NCI-H2107 (cell line): ENCODE data around the gene KLLN.
"Not testable (repeated sequence)": the region's sequence is repeated elsewhere in the genome, so short reads cannot be mapped to it uniquely, and the experiment has no call there.

Experiments
- DNase-seq: peaks from one replicate; lab custom pipeline; 2025; lab: John Stamatoyannopoulos, UW

KLLN gene

DNA sequence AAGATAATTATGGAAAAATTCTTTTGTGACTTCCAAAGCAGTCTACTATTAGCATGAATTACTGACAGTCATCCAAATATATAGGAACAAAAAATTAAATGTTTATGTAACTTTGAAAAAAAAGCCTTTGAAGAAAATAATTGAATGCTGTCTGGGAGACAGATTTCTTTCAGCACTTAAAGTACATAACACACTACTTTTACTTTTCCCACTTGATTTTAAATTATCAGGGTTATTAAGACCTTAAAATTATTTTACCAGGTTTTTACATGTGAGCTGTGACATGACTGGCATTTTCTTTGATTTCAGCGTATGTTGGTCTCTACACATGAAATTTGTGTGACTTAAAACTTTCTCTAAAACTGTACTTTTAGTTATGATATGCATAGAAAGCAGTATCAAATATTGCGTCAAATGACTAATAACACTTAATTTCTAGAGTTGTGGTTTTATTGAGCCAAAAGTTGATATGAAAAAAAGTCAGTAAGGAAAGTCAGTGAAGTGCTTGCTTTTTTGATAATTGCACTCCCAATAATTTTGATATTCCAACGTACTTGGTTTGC is 3.2 kb upstream of the KLLN start:
- no peak for DNase-seq

- DNase-seq: no peak
Observed at GRCh38 chr10:87865241-87865881, 2.0 kb upstream of the KLLN start.

DNA sequence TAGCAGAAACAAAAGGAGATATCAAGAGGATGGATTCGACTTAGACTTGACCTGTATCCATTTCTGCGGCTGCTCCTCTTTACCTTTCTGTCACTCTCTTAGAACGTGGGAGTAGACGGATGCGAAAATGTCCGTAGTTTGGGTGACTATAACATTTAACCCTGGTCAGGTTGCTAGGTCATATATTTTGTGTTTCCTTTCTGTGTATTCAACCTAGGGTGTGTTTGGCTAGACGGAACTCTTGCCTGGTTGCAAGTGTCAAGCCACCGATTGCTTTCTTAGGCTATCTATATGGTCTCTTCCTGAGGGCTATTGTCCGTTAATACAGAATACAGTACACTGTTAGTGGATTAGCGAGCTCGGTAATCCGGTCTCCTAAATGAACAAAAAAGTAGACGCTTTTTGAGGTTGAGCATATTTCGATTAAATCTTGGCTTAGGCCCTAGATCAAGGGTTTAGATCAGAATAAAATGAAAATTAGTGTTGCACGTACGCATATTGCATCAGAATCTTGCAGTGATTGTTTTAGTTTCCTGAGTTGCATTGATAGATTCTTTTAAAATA is 1.2 kb upstream of the KLLN start:
- no peak for DNase-seq

GRCh38 chr10:87863951-87864495 is 690 bp upstream of the KLLN start:
- DNase-seq: not testable (repeated sequence)

- DNase-seq: no peak
Observed at GRCh38 chr10:87862679-87863052, 667 bp downstream of the KLLN start.

- peak; percentile 65 for DNase-seq
Observed at GRCh38 chr10:87861953-87862678, 1.2 kb downstream of the KLLN start.

- DNase-seq: no peak
Observed at GRCh38 chr10:87861566-87861952, 1.8 kb downstream of the KLLN start.

DNA sequence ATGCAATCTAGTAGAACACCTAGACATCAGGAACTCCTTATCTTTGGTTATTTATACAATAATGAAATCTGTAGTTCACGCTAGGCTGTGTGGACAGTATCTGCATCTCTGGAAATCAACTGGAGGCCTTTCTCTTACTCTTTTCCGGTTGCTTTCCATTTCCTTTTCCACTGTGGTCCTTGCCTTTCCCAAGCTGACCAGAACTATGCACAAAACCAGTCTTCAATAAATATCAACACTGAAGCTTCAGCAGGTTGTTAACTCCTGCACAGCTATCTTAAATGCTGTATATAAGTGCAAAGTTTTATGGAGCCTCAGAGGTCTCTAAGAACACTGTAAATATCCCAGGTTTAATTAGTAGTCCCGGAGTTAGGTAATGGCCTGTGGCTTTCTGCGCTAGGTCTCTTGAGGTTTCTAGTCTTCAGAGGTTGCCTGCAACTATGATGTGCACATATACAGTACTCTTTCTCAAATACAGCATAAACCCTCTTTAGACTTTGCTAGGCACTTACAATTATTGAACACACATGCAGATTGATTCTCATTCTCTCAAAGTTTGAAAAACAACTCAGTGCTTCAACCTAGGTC is 2.4 kb downstream of the KLLN start:
- DNase-seq: no peak

DNA sequence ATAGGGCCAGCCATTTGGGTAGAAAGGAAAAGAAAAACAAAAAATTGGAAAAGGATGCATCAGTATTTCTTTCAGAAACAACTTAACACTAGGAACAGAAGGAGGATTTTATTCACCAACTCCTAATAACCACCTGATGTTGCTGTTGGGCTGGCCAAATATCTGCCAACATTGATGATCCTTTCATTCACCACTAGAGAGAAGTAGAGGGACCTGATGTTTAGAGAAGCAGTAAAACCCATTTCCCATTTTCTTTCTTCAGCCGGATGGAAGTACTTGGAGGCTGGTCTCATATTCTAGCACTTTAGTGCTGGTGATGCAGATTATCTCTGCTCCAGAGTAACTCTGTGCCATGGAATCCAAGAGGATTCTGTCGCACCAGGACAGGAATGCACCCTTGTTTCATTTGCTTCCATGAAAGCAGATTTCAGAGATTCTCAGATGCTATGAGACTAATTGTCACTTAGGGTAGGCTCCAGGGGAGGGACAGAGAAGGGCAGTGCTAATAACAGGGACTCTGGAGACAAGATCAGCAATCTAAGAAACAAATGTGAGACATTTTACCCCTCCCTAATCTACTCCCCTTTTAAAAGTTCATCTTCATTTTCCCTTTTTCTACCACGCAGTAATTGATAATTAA is 3.1 kb downstream of the KLLN start:
- DNase-seq: no peak

- not testable (repeated sequence) for DNase-seq
Observed at GRCh38 chr10:87855665-87856064, 7.7 kb downstream of the KLLN start.

- DNase-seq: not testable (repeated sequence)
Observed at GRCh38 chr10:87855247-87855646, 8.1 kb downstream of the KLLN start.

DNA sequence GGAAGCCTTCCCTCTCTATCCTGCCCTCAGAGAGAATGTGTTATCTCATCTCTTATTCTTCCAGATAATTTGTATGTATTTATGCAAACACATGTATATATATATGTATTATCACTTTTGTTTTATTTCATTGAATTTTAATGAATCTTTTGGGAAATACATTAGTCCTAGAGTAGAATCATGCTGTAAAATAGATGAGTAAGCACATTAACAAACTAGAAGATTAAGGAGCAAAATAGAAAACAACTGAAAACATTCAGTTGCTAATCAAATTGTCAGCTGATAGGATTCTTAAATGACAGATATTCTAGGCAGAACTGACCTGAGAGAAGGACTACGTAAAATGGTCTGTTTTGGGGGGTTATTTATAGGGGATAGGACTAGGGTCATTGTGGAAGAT is 11.2 kb downstream of the KLLN start:
- DNase-seq: no peak

DNA sequence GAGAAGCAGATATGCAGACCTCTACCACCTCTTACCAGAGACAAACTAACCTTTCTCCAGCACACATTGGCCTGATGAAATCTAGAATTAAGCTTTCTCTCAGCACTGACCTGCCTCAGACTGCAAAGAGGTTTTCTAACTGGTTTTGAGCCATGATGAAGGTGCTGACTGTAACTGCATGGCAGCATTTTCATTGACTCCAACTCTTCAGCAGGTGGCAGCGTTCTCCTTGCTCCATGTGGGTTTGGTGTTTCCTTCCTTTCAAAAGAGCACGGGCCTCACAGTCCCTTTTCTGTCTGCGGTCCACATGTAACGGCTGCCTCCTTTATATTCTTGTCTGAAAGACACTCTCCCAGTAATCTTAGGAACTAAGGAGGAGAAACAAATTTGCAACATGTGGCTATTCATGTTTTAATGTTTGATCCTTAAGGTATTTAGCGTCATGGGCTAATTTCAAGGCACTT is 12.6 kb downstream of the KLLN start:
- peak; percentile 23 for DNase-seq

DNA sequence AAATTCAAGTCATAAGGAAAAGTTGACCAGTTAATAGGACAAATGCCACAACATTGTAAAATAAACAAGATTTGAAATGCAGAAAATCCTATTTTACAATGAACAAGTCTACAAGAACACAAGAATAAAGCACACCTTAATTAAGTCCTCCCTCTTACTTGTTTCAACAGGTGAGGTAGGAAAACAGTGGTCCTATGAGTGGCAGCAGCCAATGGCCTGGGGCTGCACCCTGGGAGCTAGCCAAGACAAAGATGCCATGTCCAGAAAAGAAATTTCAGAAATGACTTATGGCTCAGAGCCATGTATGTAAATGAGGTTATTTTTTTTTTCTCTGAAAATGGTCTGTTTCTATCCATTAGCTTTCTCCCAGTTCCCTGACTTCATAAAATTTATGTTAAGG is 14.3 kb downstream of the KLLN start:
- DNase-seq: no peak

DNA sequence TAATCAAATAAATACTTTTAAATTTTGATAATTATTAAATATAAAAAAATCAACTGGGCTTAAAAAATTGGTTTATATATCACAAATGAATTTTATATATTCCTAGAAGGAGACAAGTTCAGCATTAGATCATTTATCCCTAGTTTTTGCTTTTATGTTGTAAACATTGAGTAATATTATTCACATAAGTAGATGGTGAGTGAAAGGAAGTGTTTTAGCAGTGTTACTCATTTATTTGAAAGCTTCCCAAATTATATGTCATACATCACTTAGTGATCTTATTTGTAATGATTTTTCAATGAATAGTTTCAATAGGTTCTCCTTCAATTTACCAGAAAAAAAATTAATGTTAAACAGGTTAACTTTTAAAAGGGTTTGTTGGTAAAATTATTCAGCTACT is 15.8 kb downstream of the KLLN start:
- DNase-seq: no peak

DNA sequence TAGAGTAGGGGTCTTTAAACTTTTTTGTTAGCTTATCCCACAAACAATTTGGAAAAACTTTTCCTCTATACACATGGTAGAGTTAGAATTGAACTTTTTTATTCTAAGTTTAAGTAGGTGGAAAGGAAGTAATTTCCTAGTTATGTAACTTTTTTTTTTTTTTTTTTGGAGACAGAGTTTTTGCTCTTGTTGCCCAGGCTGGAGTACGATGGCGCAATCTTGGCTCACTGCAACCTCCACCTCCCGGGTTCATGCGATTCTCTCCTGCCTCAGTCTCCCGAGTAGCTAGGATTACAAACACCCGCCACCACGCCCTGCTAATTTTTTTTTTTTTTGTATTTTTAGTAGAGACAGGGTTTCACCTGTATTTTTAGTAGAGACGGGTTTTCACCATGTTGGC is 16.6 kb downstream of the KLLN start:
- not testable (repeated sequence) for DNase-seq

DNA sequence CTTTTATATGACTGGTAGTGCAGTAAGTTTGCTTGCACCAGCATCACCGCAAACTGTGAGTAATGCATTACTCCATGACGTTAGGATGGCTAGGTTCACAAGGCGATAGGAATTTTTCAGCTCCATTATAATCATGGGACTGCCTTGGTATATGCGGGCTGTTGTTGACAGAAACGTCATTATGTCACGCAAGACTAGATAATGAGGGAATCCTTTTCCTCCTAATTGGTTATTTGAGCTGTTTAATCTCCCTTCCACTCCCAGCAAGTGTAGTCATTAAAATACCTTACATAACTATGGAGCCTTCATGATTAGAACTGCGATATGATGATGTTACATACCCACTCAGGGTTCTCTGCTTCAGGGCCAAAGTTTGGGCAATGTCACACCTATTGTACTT is 17.3 kb downstream of the KLLN start:
- no peak for DNase-seq

DNA sequence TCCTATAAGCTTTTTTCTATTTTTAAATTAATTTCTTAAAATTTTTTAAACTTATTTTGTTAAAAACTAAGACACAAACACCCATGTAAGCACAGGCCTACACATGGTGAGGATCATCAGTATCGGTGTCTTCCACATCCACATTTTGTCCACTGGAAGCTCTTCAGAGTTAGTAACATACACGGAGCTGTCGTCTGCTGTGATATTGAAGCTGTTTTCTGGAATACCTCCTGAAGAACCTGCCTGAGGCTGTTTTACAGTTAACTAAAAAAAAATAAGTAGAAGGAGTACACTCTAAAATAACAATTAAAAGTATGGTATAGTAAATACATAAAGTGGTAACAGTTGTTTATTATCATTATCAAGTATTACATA is 17.7 kb downstream of the KLLN start:
- DNase-seq: no peak

DNA sequence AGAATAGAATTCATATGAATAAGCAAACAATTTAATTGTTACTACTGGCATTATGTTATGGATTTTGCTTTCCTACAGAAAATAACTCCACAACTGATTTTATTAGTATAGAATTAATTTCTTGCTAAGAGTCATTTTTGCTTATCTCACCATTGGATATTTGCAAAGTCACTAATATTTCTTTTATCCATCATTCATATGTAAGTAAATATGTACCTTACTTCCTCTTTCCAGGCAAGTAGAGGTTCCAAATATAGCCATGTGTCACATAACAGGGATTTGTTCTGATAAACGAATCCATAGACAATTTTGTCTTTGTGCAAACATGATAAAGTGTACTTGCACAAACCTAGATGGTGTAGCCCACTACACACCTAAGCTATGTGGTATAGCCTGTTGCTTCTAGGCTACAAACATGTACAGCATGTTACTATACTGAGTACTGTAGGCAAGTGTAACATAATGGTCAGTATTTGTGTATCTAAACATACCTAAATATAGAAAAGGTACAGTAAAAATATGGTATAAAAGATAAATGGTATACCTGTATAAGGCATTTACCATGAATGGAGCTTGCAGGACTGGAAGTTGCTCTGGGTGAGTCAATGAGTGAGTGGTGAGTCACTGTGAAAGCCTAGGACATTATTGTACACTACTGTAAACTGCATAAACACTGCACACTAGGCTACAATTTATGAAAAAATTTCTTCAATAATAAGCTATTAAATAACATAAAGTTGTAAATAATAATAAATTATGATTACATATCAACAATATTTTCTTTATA is 18.3 kb downstream of the KLLN start:
- DNase-seq: no peak

- DNase-seq: no peak
Observed at GRCh38 chr10:87843714-87844113, 19.6 kb downstream of the KLLN start.

DNA sequence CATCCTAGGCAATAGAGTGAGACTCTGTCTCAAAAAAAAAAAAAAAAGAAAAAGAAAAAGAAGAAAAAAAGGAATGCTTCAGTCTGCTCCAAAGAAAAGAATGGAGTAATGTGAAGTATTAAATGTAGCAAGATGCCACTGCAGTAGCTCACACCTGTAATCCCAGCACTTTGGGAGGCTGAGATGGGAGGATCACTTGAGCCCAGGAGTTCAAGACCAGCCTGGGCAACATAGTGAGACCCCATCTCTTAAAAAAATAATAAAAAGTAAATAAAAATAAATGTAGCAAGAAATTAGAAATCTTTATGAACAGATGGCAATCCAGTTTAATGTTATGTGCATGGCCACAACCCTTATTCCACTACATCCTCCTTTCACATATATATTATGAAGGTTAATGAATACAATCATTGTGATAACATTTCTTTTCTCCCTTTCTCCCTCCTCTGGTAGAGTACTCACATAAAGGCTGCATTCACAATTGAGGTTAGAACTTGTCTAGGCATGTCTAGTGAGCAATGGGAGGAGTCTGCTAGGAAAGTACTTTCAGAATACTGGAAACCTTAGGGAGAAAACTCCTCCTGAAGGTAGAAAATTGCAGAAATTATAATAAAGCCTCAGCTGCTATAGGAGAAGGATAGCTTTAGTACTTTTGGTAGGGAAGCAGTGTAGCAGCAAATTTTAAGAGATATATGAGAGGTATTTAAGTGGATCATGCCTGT is 20.4 kb downstream of the KLLN start:
- no peak for DNase-seq
